GM19240 (cell line): ENCODE measurements around the gene SRSF9.

ENCODE experiments used
- DNase-seq: peaks from one replicate; pipeline ENCODE4 v3.0.0; 2011; ENCODE audit warnings: low spot score; ENCODE audit not compliant: insufficient read length

Gene SRSF9

DNA sequence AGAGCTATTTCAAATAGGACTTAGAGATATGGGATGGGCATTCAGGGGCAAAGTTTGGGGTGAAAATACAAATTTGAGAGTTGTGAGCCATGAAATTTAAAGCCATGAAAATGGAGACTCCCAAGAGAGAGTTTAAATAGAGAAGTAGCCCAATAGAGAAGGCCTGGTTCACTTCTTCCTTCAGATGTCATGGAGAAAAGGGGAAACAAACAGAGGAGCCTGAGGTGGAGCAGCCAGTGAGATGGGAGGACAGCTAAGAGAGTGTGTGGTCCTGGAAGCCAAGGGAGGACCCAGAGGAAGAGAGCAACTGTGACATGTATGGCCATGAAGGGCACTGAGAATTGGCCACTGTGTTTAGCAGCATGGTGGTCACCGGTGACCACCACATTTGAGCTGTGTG, 14.1 kb upstream of the SRSF9 start:
- no peak for DNase-seq

DNA sequence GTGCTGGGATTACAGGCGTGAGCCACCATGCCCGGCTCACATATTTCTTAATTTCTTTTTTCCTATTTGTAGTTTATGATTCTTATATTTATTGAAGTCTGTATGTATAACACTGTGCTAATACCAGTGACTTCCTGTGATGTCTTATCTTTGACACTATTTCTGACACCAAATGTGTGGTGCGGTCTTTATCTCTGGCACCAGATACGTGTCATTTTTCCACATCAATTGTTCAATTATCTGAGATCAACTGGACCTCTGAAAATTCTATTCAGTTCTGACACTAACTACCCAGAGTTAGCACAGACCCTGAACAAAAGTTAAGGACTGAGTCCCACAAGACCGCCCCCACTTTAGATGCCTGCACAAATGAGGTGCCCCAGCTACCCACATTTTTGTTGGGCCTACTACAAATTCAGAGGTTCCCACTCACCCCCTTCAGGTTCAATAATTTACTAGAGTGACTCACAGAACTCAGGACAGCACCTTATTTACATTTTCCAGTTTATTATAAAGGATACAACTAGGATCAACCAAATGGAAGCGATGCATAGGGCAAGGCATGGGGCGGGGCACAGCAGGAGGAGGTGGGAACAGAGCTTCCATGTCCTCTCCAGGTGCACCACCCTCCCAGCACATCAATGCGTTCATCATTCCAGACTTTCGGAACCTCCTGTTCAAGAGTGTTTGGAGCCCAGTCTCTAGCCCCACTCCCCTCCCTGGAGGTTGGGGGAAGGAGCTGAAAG, 11.6 kb upstream of the SRSF9 start:
- no peak for DNase-seq

DNA sequence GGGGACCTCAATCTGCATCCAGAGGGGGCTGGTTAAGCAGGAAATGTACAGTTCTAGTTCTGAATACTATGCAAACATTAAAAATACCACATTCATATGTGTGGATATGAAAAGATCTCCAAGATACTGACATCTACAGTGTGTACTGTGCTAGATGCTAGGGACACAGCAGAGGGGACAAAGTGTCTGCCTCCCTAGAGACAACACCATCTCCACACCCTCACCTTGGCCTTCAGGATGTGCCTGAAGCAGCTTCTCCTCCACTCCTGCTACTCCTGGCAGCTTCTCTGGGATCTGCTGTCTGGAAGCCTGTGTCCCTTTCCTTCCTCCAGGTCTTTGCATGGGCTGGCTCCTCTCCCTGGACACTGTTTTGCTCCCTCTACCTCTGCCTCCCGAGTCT, 10.7 kb upstream of the SRSF9 start:
- DNase-seq = no peak

DNA sequence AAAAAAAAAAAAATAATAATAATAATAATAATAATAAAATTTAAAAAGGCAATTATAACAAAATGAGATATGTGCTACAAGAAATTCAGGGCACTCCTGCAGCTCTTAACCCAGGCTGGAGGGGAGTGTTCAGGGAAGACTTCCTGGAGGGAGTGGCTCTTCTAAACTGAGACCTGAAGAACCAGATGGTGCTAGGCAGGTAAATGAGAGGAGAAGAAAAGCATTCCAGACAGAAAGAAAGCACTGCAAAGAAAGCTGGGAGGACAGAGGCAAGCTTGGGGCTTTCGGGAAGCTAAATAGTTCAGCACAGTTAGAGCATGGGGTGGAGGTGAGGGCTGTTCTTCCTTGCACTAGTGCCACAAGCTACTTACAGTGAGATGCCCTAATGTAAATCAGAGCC, 9.9 kb upstream of the SRSF9 start:
- no peak for DNase-seq

DNA sequence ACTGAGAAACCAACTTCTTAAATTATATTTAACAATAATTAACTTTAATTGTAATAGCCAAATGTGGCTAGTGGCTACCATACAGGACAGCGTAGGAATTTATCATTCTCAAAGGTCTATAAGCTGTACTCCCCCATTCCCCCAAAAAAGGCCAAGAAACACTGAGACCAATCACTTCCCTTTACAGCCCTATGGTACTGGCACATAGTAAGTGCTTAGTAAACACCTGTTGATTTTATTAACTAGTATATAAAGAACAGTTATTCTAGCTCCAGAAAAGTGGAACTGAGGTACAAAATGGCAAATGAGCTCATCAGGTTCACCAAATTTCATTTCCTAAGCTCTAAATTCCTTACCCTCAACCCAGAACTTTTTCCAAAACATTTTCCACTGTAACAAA, 6.1 kb upstream of the SRSF9 start:
- DNase-seq = no peak

DNA sequence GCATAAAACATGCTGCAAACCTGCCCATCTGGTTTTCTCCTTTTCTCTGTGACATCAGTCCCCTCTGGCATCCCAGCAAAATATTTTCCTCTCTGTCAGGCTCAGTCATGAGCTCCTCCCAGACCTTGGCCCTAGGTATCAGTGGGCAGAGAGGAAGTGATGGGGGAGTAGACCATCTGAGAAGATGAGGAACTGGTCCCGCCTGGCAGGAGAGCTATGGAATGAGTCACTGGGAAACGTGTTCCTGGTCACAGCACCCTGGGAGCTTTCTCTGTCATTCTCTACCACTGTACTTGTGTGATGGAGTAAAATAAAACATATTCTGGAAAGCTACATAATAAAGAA, 5.0 kb upstream of the SRSF9 start:
- no peak for DNase-seq

DNA sequence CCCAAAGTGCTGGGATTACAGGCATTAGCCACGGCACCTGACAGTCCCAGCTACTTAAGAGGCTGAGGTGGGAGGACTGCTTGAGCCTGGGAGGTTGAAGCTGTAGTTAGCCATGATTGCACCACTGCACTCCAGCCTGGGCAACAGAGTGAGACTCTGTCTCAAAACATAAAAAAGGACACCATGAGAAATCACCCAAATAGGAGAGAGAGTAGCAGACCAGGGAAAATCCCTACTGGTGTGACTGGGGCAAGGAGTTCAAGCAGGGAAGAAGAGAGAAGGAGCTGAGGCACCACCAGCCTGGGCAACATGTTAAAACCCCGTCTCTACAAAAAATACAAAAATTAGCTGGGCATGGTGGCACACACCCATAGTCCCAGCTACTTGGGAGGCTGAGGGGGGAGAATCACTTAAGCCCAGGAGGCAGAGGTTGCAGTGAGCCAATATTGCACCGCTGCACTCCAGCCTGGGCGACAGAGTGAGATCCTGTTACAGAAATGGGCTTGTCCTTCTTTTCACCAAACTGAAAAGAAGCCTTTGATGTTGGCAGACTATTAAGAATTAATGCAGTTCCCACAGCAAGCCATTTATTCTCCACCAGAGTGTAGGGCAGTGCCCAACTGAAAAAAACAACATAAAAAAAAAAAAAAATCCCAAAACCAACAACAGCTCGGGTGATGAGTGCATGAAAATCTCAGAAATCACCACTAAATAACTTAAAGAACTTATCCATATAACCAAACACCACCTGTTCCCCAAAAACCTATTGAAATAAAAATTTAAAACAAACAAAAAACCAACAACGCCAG, 4.5 kb upstream of the SRSF9 start:
- DNase-seq = no peak

DNA sequence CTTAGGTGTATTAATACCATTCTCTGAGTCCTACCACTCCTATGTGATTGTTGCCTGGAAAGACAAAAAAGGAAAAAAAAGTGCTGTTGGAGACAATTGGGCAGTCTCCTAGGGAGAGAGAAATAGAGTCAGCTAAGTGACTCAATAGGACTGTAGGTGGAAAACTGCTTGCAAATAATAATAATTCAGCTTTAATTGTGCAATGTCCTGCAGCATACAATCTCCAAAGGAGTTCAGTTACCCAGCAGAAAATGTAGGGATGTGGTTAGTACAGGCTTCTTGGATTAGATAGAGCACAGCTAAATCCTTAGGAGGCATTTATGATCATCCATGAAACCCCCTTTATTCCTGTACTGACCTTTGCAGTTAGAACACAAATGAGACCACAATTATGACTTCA, 3.0 kb upstream of the SRSF9 start:
- no peak for DNase-seq

DNA sequence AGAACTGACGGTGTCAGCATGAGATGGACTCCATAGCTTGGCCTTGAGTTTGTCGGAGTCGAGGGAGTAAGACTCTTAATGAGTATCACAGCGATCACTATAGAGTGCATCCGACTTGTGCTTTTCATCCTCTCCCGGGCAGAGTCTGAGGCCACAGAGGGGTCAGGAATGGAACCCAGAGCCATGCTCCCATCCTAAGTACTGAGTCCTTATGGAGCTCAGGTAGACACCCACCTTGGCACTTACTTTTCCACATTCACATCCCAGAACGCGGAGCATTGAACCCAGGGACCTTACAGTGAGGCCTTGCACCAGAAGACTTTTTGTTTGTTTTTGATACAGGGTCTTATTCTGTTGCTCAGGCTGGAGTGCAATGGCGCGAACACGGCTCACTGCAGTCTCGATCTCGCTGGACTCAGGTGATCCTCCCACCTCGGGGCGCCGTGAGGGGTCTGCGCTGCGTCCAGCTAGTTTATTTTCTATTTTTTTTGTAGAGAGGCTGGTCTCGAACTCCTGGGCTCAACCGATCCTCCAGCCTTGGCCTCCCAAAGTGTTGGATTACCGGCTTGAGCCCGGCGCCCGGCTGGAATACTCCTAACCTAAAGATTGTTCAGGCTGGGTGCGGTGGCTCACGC, 719 bp upstream of the SRSF9 start:
- no peak for DNase-seq

DNA sequence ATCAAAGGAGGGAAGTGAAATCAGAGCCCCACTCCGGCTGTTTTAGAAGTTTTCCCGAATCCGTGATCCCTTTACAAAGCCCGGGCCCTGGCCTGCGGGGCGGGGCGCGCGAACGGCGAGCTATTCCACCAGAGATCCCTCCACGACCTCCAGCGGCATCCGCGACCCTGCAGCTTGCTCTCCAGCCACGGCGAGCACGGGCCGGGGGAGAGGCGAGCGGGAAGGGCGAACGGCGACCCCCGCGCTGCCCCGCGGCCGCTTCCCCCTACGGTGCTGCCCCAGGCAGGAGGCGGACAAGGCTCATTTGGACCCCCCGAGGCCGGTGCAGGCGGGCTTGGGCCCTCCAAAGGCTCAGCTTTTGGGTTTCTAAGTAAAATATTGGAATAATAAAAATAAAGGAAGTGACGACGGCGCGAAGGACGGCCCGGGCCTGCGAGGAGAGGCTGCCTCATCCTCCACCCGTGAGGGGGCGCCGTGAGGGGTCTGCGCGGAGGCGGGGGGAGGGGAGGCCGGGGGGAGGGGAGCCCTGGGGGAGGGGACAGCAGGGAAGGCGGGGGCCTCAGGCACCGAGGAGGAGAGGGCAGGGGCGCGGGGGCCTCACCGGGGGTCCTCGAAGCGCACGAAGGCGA, 613 bp downstream of the SRSF9 start:
- no peak for DNase-seq

DNA sequence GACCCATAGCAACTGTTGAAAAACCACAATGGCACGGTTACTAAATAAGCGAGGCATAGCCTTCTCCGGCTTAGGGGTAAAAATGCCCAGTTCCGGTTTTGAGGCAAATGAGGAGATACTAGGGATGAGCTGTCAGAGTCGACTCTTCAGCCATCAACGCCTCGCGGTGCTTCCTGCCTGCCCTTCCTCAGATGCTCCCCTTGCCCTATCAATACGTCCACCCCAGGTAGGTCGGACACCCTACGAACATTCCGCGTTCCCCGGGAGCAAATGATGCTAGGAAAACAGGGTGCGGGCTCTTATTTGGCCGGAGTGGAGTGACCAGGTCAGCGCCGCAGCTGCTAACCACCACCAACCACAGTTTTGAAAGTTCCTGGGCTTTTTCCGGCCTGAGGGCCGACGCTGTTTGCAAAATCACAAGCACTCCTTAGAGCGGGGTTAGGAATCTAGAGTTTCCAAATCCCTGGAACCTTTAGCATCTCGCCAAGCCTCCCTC, 1.2 kb downstream of the SRSF9 start:
- no peak for DNase-seq

DNA sequence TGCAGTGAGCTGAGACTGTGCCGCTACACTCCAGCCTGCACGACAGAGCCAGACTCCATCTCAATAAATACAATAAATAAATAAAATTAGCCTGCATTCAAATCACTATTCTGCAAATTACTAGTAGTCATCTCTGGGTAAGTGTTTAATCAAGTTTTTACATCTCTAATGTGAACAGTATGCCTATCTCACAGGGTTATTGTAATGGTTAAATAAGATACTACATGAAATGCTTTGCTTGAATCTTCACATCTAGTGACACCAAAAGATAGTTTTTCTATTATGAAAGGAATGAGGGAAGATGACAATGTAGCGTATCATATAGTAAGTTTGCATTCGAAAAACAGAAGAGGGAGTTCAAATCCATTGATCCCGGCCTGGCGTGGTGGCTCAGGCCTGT, 2.1 kb downstream of the SRSF9 start:
- no peak for DNase-seq

DNA sequence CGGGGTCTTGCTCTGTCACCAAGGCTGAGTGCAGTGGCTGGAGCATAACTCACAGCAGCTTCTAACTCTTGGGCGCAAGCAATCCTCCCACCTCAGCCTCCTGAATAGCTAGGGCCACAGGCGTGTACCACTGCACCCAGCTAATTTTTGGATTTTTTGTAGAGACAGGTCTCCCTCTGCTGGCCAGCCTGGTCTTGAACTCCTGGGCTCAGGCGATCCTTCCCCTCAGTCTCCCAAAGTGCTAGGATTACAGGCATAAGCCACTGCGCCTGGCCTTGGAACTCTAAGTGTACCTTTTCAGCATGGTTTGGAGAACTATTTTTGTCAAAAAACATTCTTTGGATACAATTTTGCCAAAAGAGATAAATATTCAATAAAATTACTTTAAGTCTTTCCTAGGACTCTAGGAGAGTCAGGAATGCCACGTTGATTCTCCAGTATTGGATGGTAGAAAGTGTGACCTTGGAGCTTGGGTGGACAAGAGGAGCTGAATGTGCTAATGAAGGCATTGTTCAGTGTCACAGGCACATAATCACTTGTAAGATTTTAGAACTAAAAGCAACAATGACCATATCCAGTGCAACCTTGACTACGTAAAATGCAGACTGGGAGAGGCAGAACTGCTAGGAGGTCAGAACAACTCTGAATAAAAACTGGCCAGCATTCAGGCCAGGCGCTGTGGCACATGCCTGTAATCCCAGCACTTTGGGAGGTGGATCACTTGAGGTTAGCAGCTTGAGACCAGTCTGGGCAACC, 2.8 kb downstream of the SRSF9 start:
- DNase-seq = no peak

DNA sequence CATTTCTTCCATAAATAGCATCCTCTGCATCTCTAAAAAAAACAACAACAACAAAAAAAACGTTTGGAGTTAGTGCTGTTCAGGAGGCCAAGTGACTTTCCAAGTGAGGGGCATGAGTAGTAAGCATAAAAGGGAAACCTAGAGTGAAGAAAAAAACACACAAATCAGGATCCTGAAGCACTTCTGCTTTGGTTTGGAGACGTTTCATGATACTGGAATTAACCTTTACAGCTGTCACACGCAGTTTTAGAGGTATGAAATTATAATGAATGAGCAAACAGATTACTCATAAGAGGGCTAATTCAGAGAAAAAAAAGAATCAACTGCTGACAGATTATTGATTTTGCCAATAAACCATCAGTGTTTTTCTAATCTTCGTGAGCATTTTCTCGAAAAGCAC, 3.8 kb downstream of the SRSF9 start:
- no peak for DNase-seq

DNA sequence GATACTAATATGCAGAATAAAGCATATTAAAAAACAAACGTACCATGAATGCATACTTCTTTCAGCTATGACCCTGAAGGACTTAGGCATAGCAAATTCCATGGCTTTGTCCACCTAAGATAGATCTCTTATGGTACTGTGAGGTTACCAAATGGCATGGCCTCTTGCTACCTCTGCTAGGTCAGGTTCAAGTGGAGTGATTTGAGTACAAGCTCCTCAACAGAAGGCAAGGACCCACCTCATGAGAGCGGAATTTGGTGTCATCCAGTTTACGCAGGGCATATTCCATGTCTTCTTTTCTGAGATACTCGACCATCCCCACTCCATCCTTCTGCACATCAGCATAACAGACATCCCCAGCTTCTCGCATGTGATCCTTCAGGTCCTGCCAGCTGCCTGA, 5.8 kb downstream of the SRSF9 start:
- DNase-seq = no peak

DNA sequence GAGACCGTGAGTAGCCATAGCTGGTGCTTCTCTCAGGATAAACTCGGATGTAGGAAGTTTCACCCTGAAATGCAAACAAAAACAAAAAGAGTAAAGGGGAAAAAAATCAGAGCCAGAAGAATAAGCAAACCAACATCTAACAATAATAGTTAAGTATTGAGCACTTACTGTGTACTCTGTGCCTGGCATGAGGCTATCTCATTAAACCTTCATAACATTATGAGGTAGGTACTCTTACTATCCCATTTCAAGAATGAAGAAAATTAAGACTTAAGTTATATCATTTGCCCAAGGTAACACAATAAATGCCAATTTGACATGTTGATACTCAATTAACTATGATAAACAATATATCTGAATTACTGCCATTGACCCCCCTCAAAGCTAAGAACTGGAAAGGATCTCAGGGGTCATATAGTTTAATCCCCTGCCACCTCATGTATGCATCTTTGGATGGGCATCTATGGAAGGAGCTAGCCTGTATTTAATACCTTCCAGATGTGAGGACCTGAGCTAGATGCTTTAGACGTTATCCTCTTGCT, 7.4 kb downstream of the SRSF9 start:
- no peak for DNase-seq

DNA sequence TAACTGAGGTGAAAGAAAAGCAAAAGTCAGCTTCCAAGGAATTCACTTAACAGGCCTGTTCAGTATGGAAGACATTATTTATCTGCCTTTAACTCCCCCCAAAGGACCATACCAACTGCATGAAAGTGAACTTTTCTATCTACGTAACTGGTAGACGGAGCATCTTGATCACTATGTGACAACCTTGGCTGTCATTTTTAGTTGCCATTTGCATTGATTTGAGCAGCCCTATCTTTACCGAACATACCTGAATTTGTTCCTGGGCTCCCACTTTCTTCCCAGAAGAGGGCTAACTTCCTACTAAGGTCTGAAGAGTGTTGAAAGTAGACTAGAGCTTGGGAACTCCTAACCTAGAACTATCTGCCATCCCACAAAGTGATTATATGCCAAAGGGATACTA, 9.4 kb downstream of the SRSF9 start:
- DNase-seq = no peak

DNA sequence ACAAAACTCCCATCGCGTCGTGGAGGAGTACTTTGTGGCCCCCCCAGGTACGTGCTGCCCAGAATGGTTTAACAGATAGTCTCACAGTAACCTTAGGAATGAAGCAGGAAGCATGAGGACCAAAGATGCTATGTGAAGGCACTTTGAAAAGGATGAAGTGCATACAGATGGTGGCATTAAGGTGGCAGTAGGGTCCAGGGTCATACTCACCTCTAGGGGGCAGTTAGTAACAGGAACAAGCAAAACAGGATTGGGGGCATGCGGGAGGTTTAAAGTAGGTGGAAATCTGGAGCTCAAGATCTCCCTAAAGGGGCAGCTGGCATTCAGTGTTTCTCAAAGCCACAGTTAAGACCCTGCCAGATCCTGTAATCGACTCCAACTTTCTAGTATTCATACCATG, 12.4 kb downstream of the SRSF9 start:
- DNase-seq = no peak

DNA sequence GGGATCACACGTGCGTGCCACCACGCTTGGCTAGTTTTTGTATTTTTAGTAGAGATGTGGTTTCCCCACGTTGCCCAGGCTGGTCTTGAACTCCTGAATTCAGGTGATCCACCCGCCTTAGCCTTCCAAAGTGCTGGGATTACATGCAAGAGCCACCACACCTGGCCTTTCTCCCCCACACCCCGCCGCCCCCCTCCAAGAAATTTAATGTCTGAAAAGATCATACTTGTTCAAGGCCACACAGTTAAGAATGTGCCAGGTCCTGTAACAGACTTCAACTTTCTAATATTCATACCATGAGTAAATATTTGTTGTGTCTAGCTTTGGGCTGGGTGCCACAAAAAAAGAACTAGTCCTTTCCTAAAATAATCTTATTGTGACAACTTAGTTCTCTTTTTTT, 14.2 kb downstream of the SRSF9 start:
- DNase-seq = no peak

DNA sequence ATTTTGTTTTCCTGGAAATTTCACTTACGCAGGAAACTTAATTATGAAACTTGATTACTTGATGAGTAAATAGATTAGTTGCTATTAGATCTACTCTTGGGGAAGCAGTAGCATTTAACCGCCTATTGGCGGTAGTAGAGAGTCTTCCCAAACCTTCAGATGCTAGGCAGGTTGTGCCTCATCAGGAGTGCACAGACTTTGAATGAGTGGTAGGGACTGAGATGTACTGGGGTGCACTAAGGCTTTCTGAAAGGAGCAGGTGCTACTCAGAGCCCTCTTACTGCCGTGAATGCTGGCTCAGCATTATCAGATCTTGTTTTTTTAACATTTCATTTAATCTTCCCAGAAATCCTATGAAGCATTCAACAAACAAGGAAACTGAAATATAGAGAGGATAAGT, 15.6 kb downstream of the SRSF9 start:
- DNase-seq = no peak
